Right ventricle myocardium superior (tissue), 1 donor: ENCODE measurements around the gene ALDH3A1. TPM values are rescaled to one million over a fixed set of nuclear protein-coding genes. Genes with fewer than 3 reads are reported as not detected.

ENCODE experiments used
- ATAC-seq: fragments of 200-7000 bp; cut with Tn5 transposase; one replicate; pipeline ENCODE4 v1.9.1; 2020; ENCODE audit warnings: mild to moderate bottlenecking; ENCODE audit not compliant: poor library complexity
- DNase-seq: peaks from one replicate; pipeline ENCODE4 v3.0.0-alpha.2; 2020
- intact Hi-C: fragments of 100-400 bp; cut with DNase I; formaldehyde crosslinking; loops from one replicate; pipeline ENCODE4 v1.11.2; 2022
- total RNA-seq: library from RNA; stranded (reverse); fragmentation: NEBNext Ultra II Directional; extraction: Animal tissue kit (Norgen Biotek cat#: 25700); gene quantifications from one replicate; pipeline ENCODE4 v1.2.1, GENCODE V29; 2021
- donor health status: DM: no; HTN: yes; CAD: no; lungs with severe emphysema.

ALDH3A1 gene
- total RNA-seq, 1 donor from 2014 or later, result 0.27 TPM

DNA sequence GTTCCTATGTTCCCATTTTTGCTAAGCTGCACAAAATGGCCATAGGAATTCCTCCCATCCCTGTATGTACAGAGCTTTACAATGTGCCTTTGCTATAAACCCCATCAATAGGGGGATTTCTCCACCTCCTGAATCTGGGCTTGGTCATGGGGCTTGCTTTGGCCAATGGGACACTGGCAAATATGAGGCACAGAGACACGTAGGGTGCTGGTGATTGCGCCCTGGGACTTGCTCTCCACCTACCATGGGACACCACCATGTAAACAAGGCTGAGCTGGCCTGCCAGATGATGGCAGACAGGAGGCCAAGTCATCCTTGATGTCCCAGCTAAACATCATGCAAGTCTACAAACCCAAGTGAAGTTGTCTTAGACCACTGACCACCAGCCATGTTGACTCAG is 15.3 kb upstream of the ALDH3A1 start:
- ATAC-seq (no peak), DNase-seq (no peak)
- intact Hi-C loops, result loop anchor here (5.0 kb wide), 1 partner anchor 401 kb away; the partner anchor contains the start of gene B9D1

DNA sequence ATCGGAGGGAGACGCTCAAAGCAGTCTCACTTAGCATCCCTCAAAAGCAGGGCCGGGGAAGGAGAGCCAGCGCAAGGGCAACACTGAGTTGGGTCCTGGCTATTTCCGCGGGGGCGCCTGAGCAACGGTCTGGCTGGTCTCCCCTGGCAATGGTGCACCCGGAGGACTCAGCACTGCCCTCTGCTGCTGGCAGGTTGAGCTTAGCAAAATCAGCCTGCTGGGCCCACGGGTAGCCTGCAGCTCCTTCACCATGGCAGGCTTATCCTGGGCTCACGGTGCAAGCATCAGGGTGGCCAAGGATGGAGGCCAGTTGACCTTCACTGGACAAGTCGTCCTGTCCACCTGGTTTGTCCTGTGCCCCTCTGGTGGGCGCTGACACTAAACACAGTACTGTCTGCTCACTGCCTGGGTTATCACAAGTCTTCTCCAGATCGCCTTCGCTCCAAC is 14.4 kb upstream of the ALDH3A1 start:
- peak; percentile 74 for ATAC-seq
- intact Hi-C loops, result loop anchor here (5.0 kb wide), 1 partner anchor 400 kb away; the partner anchor contains the start of gene B9D1

GRCh38 chr17:19760746-19761145 is 12.6 kb upstream of the ALDH3A1 start:
- no peak for ATAC-seq
- intact Hi-C loops, result loop anchor here (5.0 kb wide), 1 partner anchor 398 kb away; the partner anchor contains the start of gene B9D1
- DNase-seq, result no peak

More for the DNA sequence above, 14.4 kb upstream of the ALDH3A1 start:
- DNase-seq, result peak; percentile 86

- DNase-seq (no peak), ATAC-seq (no peak)
- intact Hi-C loops, result loop anchor here (5.0 kb wide), 1 partner anchor 398 kb away; the partner anchor contains the start of gene B9D1
These were observed 11.8 kb upstream of the ALDH3A1 start for GRCh38 chr17:19759568-19760549.

DNA sequence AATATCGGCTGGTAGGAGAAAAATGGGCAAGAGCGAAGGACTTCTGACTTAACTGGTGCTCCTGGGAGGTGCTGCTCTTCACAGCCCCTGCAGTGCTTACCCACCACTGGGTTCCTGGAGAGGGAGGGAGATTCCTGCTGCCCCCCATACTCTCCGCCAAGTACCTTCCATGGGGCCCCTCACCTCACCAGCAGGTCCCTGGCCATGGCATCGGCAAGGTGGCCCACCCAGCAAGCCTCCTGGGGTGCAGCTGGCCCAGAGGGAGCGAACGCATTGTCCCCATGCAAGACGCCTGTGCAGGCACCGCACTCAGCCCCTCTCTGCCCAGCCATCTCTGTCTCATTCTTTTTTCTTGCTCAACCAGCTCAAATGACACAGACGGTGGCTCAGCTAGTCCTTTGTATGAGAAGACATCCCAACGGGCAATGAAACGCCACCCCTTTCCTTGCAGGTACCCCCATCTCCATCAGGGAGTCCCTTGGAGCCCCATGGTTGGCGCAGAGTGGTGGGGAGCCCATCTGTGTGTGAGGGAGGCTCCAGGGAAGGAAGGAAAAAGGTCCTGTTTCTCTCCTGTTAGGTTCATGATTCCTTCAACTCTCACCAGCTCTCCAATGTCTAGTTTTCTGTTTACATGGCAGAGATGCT is 9.6 kb upstream of the ALDH3A1 start:
- intact Hi-C loops, result no loop called here
- ATAC-seq (no peak), DNase-seq (no peak)

DNA sequence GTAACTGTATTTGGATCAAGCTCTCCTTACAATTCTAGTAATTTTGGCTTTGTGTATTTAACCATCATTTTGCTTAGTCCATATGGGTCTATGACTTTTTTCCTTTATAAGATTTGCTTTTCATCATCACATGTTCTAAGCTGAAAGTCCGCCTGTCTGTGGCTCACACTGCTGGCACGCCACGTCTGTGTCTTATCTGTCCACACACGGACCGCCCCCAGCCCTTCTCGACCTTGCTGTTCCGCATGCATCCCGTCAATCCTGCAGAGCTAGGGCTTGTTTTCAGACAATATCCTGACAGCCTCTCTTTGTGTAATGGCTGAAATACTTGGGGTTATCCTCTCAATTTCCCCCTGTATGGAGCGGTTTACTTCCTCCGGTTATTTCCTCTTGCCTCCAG is 8.4 kb upstream of the ALDH3A1 start:
- intact Hi-C loops, result no loop called here
- DNase-seq (no peak), ATAC-seq (no peak)

DNA sequence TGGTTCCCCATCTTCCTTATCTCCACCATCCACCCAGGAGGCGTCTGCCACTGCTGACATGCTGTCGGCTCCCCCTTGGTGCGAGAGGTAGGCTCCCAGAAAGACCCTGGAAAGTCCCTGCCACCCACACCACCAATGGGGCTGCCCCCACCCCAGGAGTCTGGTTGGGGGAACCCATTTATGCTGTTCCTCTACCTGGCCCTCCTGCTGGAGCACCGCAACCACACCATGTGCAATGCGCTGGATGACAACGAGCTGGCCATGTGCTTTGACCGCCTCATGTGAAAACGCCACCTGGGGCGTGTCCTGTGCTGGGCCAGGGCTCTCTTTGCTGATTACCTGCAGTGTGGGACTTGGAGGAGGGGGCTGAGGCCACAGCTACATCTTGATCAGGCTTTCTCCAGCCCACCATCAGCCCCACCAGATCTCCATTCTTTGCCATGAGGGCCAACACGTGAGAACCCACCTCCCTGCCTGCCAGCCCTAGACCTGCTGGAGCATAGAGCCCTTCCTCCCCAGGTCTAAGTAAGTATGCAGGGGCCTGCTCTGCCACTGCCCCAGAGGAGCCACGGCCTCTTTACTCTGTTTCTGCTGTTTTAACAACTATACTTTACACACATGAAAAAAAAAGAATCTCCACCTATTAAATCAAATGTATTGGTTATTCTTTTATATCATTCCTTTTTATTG is 7.9 kb upstream of the ALDH3A1 start:
- ATAC-seq (no peak), DNase-seq (no peak)
- intact Hi-C loops, result no loop called here

DNA sequence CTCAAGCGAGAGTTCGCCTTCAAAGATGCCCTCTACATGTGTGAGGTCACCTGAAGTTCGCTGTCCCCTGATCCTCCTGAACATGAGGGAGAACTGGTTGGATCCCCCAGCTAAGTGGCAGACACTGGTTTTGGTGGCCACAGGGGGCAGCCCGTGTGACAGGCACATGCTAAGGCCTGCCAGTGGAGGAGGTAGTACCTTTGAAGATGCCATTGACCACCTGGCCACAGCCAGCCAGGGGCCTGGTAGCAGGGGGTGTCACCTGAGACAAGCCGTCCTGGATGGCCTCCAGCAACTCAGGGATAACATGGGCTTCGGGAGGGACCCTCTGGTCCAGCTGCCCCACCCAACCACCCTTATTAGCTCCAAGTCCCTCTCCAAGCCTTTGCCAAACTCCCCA is 7.3 kb upstream of the ALDH3A1 start:
- DNase-seq (no peak), ATAC-seq (no peak)
- intact Hi-C loops, result no loop called here

DNA sequence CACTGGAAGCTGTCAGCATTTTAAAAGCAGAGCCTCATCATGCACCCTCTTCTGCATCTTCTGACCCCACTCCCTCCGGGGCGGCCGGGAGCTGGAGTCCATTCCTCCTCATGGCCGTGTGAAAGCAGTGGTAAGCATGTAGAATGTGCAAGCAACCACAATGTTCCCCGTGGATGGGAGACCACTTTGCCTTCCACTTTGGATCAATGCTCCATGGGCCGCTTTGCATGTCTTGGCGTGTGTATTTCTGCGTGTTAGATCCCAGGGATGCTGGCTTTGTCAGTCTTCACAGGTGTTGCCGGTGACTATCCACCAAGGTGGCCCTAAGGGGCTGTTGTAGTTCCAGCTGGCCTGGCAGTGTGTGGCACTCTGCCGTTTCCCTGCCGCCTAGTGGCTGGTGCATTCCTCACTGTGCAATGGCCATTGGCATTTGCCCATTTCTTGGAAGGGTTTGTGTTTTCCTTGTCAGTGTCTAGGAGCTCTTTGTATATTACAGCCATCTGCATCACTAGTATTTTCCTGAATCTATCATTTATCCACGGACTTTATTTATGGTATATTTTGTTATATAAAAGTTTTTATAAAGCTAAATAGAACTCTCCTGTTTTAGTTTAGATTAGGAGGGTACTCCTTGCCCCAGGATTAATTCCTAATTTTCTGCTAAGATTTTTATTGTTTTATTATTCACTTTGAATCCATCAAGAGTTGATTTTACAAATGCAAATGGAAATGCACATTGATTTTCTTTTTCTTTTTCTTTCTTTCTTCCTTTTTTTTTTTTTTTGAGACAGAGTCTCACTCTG is 5.8 kb upstream of the ALDH3A1 start:
- ATAC-seq, result peak; percentile 87
- no peak for DNase-seq
- intact Hi-C loops, result no loop called here

GRCh38 chr17:19753051-19753509 is 5.0 kb upstream of the ALDH3A1 start:
- ATAC-seq (peak; percentile 92), DNase-seq (peak; percentile 81)
- intact Hi-C loops, result no loop called here

GRCh38 chr17:19752216-19753050 is 4.3 kb upstream of the ALDH3A1 start:
- ATAC-seq (no peak), DNase-seq (no peak)
- intact Hi-C loops, result no loop called here

DNA sequence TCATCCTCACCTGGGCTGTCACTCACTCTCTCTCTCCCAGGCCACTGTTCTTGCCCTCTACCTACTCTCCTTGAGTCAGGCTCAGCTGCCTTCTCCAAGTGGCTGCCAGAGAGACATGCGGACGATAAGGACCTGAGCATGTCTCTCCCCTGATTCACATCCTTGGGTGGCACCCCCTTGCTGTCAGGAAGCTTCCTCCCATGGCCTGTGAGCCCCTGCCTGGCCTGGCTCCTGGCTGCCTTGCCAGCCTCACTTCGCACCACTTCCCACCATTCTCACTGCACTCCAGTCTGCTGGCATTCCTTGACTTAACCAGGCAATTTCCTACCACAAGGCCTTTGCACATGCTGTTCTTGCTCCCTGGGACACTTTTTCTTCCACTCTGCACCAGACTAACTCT is 2.7 kb upstream of the ALDH3A1 start:
- intact Hi-C loops, result no loop called here
- ATAC-seq, result no peak
- DNase-seq, result no peak

- intact Hi-C loops, result no loop called here
- ATAC-seq (no peak), DNase-seq (no peak)
These were observed 2.0 kb upstream of the ALDH3A1 start for GRCh38 chr17:19750020-19750572.

GRCh38 chr17:19748807-19749193 is 702 bp upstream of the ALDH3A1 start:
- DNase-seq (no peak), ATAC-seq (no peak)
- intact Hi-C loops, result loop anchor here (5.0 kb wide), 1 partner anchor 101 kb away; the partner anchor contains the start of gene ALDH3A2

- intact Hi-C loops, result loop anchor here (5.0 kb wide), 1 partner anchor 100 kb away; the partner anchor contains the start of gene ALDH3A2
- DNase-seq (no peak), ATAC-seq (no peak)
These were observed 859 bp downstream of the ALDH3A1 start for GRCh38 chr17:19747159-19747719.

DNA sequence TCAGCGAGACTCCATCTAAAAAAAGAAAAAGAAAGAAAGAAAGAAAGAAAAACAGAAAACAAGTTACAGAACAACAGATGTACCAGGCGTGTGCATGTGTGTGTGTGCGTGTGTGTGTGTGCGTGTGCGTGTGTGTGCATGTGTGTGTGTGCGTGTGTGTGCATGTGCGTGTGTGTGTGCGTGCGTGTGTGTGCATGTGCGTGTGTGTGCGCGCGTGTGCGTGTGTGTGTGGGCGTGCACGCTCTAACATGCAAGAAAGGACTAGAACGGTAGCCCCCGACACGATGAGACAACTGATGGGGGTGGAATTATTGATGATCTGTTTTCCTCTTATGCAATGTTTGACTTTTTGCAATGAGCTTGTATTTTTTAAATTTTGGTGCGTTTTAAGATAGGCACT is 1.6 kb downstream of the ALDH3A1 start:
- intact Hi-C loops, result loop anchor here (5.0 kb wide), 1 partner anchor 99 kb away; the partner anchor contains the start of gene ALDH3A2
- ATAC-seq (no peak), DNase-seq (no peak)
